Activated T-cell treated with anti-CD3 and anti-CD28 coated beads, Interleukin-2, amount 50 U/mL, for 48 hours (primary cell): ENCODE data around the gene CSMD2.

ENCODE experiments used
- DNase-seq, 2 experiments: peaks; one replicate each; pipeline ENCODE4 v3.0.0-alpha.2; 2020

CSMD2 gene

DNA sequence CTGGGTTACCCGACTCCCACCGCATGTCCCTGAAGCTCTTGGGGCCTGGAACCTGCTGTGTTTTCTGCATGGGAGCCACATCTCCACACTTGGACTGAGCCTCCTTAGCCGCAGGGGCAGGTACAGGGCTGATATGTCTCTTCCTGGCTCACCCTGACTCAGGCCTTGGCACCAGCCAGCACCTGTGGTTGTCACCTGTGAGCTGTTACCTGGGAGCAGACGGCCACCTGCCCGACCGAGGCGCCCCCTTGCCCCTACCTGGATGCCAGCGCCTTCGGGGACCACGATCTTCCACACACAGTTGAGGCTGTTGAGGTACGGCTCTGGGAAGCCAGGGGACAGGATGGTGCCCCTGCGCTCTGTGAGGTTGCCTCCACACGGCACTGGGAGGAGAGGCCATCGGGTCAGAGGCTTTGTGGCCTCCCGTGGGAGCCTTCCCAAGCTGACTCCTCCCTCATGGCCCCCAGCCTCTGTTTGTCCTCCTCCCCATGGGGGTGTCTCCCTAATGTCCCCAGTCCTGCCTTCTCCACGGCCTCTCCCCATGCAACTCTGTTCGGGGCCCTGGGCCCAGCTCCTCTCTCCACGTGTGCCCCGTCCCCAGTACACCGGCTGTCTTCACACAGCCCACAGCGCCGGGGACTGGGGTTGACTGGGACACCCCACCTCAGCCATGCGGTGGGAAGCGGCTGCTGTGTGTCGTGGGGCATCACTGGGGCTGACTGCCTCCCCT lies 540.6 kb downstream of the CSMD2 start:
- no peak for DNase-seq

- no peak for DNase-seq
Observed at GRCh38 chr1:33623811-33624210, 541.2 kb downstream of the CSMD2 start.

- no peak for DNase-seq
Observed at GRCh38 chr1:33622757-33623156, 542.3 kb downstream of the CSMD2 start.

GRCh38 chr1:33618636-33619035 lies 546.4 kb downstream of the CSMD2 start:
- DNase-seq, result no peak

GRCh38 chr1:33617451-33617850 lies 547.6 kb downstream of the CSMD2 start:
- no peak for DNase-seq

GRCh38 chr1:33616780-33617179 lies 548.2 kb downstream of the CSMD2 start:
- DNase-seq, result no peak

DNA sequence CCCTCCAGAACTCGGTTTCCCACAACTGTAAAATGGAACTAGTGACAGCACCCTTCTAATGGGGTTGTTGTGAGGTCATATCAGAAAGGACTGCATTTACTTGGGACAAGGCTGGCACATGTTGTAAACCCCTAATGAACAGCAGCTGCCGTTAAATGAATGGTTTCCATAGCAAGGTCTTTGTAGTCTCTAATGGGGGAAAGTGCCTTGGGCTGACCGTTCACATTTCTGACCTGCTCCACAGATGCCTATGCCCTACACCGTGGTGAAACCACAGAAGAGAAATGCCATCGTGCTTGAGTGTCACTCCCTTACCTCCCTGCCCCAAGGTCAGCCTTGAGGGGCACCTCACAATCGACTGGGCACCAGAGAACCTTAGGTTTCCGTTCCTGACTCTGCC lies 549.5 kb downstream of the CSMD2 start:
- no peak for DNase-seq

DNA sequence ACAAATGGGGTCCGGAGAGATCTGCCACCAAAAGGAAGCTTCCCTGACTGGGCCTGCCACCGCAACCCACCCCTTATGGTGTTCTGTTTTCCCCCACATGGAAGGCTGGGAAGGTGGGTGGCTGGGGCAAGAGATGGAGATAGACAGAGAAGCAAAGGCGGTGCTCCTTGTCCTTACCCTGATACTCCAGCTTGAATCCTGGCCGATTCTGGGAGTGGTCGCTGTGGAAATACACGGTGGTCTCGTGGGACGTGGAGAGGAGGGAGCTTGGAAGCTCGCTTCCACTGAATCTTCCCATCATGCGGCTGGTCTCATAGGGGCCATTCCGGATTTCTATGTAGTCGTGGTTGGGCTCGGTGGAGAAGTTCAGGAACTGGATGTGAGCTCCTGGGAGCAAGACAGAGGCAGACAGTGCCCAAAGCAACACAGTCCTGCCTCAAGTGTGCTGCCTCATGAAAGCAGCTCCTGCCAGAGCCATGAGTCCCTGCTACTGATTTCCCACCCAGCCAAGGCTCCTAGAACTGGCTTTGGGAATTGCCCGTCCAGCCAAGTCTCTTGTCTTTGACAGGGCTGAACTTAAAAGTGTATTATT lies 554.1 kb downstream of the CSMD2 start:
- no peak for DNase-seq

- no peak for DNase-seq
Observed at GRCh38 chr1:33610391-33610790, 554.6 kb downstream of the CSMD2 start.

DNA sequence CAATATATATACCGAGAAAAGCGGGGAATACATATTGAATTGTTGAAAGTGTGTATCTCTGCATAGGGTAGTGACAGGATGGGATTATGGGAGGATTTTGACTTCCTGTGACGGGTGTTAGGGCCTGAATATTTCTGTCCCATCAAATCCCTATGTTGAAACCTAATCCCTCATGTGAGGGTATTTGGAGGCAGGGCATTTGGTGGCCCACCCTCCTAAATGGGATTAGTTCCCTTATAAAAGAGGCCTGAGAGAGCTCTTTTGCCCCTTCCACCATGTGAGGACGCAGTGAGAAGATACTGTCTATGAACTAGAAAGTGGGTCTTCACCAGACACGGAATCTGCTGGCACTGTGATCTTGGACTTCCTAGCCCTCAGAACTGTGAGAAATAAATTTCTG lies 555.3 kb downstream of the CSMD2 start:
- no peak for DNase-seq

- no peak for DNase-seq
Observed at GRCh38 chr1:33608825-33609400, 556.1 kb downstream of the CSMD2 start.

DNA sequence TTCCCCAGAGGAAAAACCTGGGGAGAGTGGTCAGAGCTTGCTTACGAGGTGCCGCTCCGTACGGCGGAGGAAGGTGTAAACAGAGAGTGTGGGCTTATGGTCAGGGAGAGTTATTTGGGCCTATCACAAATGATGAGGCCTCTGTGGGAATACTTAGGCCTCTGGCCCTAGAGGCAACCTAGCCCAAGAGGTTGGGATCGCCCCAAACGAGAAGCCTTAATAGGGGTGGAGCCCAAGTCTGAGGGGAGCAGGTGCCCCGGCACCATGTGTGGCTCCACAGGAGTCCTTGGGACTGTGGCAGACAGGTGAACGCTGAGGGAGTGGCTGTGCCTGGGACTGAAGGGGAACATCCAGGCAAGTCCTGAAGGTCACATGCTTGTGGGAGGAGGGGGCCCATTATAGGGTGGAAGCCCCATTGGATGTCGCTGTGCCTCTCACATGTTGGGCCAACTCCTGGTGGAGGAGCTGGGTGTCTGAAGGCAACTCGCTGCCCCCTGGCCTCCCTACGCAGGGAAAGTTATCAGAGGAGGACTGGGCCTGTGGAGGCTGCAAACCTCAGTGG lies 557.5 kb downstream of the CSMD2 start:
- no peak for DNase-seq

DNA sequence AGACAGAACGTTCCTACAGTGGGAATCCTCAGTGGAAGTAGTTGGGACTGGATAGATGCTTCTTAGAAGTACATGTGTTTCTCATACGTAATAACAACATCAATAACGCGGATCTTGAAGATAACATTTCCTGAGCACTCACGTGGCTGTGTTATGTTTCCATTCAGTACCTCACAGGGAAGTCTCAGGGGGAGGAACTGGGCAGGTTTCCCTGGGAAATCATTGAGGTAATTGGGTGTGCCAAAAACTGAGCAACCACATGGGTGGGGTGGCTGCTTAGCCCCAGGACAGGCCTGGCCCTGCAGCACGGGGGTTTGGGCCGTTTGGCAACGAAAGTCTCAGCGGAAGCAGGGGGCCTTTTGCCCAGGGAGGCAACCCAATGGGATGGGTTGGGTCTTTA lies 558.8 kb downstream of the CSMD2 start:
- DNase-seq, result no peak

- no peak for DNase-seq
Observed at GRCh38 chr1:33602271-33602670, 562.8 kb downstream of the CSMD2 start.

DNA sequence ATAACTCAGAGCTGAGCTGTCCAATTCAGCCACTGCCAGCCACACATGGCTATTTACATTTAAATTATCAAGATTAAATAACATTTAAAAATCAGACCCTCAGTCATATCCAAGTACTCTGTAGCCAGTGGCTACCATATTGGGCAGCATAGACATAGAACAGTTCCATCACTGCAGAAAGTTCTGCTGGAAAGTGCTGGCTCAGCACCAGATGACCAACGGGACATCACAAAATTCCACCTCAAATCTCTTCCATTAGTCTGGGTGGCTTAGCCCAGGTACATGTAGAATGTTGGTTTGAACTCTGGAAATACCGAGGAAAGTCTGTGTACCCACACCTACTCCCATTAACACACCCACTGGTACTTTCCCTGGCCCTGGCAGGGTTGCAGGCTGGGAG lies 563.3 kb downstream of the CSMD2 start:
- DNase-seq, result no peak

GRCh38 chr1:33599516-33600115 lies 565.4 kb downstream of the CSMD2 start:
- no peak for DNase-seq

GRCh38 chr1:33588726-33589125 lies 576.3 kb downstream of the CSMD2 start:
- DNase-seq, result no peak

DNA sequence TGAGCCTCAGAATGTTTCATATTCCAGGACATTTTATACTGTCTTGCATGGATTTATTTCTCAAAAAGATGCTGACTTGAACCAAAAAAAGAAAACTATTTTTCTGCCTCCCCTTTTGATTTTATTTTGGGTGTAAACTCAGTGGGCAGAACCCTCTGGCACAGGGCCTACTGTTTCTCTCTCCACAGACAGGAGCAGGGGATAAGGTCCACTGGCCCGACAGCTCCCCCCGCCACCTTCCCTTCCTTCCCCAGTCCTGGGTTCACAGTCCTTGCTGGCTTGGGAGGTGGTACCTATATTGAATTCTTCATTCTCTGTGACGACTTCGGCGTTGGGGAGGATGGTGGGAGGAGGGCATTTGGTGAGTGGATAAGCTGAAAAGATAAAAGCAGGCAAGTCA lies 578.2 kb downstream of the CSMD2 start:
- DNase-seq, result no peak

DNA sequence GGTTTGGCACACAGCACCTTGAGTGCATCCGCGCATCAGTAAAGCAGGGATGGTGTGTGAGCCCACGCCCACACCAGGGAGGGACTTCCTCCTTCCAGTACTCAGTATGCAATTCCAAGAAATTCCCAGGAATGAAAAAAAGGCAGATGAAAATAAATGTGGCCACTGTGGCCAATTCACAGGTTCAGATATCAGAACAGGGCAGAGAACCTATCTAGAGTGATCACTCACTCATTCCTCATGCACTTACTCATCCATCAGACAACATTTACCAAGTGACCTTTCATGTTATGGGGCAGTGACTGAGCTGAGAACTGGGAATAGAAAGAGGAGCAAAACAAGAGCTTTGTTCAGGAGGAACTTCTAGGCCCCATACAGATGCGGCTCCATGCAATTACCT lies 578.9 kb downstream of the CSMD2 start:
- DNase-seq, result no peak

- DNase-seq, result no peak
Observed at GRCh38 chr1:33583567-33583966, 581.5 kb downstream of the CSMD2 start.

- no peak for DNase-seq
Observed at GRCh38 chr1:33578557-33579448, 586.2 kb downstream of the CSMD2 start.

GRCh38 chr1:33577663-33578062 lies 587.4 kb downstream of the CSMD2 start:
- no peak for DNase-seq
